NOMO-1 (cell line): ENCODE results near the gene LSM7.

Experiments
- DNase-seq, 2 experiments: peaks; one replicate each; lab custom pipeline; 2025; ENCODE audit not compliant: unreplicated experiment in 2 of 2; lab: John Stamatoyannopoulos, UW

Gene LSM7

DNA sequence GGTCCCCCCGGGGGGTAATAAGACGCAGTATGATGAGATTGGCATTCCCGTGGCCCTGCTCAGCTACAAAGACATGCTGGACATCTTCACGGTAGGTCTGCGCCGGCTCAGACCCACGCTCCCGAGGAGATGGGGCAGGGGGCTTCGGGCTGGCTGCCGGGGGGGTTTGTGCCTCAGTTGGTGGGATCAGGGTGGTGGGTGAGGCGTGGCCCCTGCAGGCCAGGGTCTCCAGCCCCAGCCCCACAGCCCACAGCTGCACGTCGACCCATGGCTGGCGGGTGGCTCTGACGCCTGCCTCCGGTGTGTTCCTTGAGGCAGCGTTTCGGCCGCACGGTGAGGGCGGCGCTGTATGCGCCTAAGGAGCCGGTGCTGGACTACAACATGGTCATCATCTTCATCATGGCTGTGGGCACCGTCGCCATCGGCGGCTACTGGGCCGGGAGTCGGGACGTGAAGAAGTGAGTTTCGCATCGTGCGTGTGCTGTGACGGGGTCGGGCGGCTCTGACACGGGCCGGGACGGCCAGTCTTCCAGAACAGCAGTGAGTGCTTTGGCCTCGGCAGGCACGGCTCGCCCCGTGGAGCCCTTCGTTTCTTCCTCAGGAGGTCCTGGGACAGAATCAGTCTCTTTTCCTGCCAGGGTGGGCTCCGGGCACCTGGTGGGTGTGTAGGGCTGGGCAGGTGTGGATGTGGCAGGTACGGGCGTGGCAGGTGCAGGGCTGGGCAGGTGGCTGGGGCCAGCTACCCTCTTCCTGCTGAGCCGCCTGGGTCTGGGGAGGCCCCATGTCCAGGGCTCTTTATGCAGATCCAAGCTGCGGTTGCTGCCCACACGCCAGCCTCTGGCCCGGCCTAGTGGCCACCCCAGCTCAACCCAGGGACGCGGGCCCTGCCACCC, 10.6 kb upstream of the LSM7 start:
- no peak for DNase-seq

DNA sequence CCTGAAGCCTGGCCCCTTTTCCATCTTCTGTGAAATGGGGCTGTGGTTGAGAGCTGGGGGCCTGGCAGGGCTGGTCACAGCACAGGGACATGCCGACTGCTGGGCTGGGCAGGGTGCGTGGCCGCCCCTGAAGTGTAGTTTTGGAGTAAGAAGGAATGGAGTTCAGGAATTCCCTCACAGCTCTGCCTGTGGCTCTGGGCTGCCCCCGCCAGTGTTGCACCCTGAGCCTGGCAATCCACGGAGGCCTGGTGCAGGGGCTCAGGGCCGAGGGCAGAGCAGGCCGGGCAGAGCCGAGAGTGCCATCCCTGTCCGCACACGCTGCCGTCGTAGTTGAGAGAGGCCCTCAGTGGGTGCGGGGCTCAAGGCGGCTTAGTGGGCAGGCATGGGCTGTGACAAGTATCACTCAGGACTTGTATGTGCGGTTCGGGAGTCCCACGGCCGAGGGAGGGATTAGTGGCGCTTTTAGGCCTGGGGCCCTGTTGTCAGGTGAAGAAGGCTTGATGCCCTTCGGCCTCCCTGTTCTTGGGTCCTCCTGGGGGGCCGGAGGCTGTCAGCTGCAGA, 9.7 kb upstream of the LSM7 start:
- no peak for DNase-seq

DNA sequence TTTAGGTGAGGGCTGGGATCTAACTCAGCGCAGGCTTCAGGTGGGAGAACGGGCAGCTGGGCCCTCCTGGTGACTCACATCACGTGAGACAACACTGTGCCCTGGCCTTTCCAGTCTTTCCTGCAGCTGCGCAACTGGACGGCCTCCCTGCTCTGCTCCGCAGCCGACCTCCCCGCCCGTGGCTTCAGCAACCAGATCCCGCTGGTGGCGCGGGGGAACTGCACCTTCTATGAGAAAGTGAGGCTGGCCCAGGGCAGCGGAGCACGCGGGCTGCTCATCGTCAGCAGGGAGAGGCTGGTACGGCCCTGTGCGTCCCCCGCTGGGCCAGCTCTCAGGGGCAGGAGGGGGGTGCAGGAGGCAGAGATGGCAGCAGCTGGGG, 8.9 kb upstream of the LSM7 start:
- DNase-seq = no peak

DNA sequence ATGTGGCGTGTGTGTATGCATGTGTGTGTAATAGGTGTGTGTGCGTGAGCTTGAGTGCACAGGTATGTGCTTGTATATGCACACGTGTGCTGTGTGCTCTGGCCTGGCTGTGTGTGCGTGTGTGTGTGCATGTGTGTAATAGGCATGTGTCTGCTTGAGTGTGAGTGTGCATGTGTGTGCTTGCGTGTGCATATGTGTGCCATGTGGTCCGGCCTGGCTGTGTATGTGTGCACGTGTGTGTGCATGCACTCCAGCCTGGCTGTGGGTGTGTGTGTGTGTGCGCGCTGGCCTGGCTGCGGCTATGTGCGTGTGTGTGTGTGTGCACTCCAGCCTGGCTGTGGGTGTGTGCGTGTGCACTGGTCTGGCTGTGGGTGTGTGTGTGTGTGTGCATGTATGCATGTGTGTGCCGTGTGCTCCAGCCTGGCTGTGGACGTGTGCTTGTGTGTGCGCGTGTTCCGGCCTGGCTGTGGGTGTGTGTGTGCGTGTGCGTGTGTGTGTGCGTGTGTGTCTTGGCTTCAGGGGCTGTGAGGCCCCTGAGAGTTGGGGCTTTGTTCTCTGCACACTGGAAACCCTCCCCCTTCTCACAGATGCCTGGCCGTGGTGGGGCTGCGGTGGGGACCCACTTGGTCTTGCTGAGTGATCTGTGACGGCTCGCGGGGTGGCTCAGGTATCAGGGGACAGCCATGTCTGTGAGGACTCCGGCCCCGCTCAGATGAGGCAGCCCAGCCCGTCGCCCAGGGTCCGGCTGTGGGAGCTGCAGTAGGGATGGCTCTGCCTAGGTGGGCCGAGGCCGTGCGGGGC, 8.3 kb upstream of the LSM7 start:
- no peak for DNase-seq

DNA sequence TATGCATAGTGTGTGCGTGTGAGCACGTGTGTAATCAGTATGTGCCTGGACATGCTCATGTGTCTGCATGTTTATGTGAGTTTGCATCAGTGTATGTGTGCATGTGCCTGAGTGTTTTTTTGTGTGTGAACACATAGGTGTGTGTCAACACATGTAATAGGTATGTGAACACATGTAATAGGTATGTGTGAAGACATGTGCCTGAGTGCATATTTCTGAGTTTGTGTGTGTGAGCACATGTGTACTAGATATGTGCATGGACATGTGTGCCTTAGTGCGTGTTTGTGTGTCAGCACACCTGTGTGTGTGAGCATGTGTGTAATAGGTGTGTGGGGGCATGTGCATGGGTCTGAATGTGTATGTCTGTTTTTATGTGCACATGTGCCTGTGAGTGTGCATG, 7.5 kb upstream of the LSM7 start:
- no peak for DNase-seq

DNA sequence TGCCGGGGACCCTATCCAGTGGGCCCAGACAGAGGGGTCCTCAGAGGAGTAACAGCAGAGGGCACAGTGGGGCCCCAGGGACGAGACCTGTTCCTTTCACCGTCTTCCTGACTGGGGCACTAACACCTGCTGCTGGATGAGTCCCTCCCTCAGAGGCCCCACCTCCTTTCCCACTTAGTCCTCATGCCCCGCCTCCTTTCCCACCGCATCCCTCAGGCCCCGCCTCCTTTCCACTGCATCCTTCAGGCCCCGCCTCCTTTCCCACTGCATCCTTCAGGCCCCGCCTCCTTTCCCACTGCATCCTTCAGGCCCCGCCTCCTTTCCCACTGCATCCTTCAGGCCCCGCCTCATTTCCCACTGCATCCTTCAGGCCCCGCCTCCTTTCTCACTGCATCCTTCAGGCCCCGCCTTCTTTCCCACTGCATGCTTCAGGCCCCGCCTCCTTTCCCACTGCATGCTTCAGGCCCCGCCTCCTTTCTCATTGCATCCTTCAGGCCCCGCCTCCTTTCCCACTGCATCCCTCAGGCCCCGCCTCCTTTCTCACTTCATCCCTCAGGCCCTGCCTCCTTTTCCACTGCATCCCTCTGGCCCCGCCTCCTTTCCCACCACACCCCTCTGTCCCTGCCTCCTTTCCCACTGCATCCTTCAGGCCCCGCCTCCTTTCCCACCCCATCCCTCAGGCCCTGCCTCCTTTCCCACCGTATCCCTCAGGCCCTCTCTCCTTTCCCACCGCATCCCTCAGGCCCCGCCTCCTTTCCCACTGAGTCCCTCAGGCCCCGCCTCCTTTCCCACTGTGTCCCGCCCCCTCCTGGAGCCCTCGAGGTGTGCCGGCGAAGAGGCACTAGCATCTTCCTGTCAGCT, 6.8 kb upstream of the LSM7 start:
- DNase-seq = no peak

DNA sequence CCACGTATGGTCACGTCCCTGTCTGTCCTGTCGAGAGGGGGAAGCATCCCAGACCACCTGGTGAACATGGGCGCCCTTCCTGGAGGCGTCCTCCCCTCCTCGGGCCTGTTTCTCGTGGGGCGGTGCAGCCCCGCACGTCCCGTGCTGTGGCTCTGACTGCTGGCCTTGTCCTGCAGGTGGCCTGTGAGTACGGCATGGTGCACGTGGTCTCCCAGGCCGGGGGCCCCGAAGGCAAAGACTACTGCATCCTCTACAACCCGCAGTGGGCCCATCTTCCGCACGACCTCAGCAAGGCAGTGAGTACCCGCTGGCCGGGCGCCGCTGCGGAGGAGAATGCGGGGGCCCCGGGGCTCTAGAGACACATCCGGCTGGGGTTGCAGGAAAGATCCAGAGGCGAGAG, 6.0 kb upstream of the LSM7 start:
- no peak for DNase-seq

DNA sequence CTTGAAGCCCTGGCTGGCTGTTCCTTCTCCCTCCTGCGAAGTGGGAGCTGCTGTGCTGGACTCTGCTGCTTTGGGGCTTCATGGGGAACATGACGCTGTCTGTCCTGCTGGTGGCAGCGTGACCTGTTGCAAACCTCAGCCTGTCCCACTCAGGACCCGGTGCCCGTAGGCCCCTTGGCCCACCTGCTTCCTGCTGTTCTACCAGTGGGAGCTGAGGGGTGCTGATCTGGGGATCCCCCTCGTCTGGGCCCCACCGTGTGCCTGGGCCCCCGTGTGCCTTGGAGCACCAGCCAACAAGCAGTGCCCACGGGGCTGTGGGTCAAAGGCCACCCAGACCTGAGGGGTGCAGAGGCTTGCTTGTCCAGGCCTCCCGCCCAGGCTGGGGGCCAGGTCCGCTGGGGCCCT, 5.4 kb upstream of the LSM7 start:
- DNase-seq = no peak

DNA sequence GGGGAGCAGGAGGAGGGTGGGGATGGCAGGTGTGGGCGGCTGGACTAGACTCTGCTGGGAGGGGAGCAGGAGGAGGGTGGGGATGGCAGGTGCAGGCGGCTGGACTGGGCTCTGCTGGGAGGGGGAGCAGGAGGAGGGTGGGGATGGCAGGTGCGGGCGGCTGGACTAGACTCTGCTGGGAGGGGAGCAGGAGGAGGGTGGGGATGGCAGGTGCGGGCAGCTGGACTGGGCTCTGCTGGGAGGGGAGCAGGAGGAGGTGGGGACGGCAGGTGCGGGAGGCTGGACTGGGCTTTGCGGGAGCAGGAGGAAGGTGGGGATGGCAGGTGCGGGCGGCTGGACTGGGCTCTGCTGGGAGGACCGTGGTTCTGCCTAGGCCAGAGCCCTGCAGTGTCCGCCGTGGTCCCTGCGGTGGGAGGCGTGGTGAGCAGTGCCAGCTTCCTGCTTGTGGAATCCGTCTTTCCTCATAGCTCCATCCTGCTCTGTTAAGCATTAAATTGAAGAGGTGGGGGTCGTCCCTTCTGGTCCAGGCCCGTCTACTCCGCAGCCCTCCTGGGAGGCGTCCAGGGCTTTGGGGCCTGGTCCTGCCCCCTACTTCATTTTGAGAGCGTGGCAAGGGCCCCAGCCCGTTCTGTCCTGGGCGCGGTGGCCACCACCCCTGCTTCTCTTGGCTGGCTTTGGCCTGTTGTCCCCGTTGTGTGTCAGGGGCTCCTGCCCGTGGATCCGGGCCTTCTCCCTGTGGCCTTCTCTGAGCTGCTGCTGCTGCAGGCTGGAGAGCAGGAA, 4.8 kb upstream of the LSM7 start:
- DNase-seq = no peak

DNA sequence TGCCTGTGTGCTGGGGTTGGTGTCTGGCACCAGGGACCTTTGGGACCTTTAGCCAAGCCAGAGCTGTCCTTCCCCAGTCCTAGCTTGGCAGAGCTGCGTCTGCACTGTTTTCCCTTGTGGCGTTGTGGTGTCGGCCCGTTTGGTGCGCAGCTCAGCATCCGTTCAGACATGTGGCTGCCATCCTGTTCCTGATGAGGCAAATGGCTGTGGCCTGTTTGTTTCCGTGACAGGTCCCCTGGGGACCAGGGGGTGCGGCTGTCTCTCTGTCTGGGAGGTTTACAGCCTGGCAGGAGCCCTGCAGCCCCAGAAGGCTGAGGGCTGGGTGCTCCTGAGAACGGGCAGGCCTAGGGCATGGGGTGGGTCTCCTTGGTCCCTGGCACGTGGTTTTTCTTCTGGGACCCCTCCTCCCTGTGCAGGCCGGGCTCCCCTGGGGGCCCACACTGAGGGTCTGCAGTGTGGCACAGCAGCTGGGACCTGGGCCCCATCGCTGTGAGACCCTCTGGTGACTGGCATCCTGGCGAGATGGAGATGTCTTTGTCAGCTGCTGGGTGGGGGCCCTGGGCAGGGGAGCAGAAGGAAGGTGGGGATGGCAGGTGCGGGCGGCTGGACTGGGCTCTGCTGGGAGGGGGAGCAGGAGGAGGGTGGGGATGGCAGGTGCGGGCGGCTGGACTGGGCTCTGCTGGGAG, 4.1 kb upstream of the LSM7 start:
- no peak for DNase-seq

DNA sequence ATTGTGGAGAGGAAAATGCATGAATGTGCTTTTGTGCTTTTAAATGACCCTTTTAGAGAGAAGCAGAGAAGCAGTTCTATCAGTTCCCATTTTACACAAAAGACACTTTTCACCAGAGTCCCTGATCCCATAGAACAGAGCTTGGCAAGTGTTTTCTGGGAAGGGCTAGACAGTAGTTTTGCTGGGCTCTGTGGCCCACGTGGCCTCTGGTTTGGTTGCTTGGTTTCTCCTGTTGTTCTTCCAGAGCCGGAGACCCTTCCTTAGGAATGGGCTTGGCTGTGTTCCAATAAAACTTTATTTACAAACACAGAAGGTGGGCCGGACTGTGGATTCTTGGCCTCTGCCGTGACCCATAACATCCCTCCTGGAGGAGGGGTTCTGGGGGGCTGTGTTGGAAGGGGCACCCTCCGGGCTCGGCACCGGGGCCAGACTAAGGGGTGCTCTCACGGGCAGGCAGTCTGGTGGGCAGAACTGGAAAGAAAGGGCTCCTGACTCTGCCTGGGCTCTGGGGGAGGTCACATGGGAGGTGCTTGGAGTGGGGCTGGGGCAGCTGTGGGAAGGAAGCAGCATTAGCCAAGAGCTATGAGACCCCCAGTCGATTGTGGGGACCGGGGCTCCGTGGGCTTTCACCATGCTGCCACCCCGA, 3.3 kb upstream of the LSM7 start:
- no peak for DNase-seq

DNA sequence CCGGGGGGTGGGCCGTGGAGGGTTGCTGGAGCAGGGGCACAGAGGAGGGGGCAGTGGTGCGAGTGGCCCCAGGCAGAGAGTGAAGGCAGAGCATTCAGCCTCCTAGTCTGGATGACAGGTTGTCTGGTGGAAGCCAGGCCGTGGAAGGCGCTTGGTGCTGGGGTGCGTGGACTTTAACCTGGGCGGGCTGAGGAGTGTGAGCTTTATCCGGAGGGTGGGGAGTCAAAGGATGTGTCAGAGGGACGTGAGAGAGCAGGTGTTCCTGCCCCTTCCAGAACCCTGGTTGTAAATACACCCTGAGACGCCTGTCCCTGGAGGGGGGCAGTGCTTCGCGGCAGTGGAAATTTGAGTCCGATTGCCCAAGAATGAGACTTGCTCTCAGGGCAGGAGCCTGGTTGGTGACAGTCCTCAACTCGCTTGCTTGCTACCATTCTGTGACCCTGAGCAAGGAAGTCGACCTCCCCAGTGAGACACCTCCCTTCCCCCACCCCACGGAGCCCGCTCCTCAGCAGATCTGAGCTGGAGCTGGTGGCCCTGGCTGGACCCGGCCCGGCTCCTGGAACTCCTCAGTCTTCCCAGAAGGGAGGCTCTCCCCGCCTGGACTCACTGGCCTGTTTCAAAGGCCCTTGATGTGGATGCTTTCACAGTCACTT, 2.4 kb upstream of the LSM7 start:
- no peak for DNase-seq

DNA sequence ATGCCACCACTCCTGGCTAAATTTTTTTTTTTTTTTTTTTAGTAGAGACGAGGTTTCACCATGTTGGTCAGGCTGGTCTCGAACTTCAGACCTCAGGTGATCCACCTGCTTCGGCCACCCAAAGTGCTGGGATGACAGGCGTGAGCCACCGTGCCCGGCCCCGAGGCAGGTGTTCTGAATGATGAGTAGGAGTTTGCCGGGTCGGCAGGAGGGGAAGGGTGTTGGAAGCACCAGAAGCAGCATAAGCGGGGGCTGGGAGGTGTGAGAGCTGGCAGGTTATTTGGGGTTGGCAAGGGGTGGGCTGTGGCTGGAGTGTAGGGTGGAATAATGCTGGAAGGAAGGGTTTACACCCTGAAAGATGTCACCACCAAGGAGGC, 1.9 kb upstream of the LSM7 start:
- DNase-seq = no peak

DNA sequence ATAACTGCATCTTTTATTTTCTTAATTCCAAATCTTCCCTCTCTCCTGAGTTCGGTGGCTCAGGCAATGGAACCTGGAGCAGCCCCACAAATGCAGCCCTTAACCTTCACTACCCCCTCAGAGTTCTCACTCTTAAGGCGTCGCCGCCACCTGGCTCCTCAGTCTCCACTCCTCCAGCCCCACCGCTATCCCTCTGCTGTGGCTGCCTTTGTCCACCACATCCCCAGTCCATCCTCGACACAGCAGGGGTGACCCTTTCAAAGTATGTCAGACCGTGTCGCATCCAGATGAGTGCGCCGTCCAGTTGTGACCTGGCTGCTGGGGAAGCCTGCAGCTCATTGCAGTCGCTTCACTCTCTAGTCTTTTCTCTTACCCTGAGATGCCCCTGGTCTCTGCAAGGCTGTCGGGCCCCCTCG, 1.1 kb upstream of the LSM7 start:
- DNase-seq = no peak

DNA sequence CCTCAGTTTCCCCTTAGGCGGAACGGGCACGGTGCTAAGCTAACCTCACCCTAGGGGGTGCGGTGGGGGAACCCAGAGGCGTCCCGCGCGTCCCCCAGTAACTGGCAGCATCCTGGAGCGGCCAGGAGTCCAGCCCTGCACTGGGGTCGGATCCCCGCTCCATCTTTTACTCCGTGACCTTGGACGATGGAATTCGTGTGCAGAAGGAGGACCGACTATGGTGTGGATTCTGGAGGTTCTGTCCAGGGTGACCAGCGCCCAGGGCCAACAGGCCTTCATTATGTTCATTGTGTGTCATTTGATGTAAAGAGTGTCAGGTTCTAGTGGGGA, 728 bp upstream of the LSM7 start:
- DNase-seq = no peak

DNA sequence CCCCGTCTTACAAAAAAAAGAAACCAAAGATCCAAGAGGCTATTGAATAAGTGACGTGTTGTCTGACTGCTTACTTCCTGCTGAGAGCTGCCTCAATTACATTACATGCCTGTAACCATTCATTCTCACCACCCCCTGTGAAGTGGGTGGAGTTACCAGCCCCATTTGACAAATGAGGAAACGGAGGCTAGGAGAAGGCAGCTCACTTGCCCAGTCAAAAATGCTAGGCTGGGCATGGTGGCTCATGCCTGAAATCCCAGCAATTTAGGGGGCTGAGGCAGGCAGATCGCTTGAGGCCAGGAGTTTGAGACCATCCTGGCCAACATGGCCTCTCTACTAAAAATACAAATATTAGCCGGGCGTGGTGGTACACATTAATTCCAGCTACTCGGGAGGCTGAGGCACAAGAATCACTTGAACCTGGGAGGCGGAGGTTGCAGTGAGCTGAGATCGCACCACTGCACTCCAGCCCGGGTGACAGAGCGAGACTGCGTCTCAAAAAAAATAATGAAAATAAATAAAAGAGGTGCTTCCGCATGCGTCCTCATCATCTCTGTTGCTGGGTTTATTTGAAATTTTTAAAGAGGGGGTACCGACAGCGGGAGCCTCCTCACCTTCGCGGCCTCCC, 499 bp downstream of the LSM7 start:
- peak; percentile 83 to 88 for DNase-seq

DNA sequence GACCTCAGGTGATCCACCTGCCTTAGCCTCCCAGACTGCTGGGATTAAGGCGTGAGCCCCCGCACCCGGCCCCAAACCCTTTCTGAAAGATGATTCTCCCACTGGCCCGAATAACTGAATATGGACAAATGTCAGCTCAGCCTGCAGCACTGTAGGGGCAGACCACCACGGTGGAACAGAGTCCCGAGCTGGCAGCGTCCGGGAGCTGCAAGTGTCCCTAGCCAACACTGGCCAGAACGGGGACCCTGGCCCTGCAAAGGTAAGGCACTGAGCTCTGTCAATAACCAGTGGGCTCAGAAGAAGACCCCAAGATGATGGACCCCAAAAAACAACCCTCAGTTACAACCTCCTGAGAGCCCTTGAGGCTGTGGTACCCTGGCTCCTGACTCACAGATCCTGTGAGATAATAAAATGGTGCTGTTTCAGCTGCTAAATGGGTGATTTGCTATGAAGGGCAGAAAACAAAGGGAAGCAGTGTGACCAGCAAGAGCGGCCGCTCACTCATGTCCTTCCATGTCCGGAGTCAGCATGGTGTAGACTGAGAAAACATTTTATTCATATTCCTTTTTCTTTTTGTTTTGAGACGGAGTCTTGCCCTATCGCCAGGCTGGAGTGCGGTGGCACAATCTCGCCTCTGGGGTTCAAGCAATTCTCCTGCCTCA, 1.6 kb downstream of the LSM7 start:
- DNase-seq = no peak
